Measurements from ENCODE around the gene ADM.

ADM gene

GRCh38 chr11:10322401-10322800 is 17.5 kb downstream of the ADM start:
- DNase-seq (ENCODE audit: low read depth) = no peak
- no peak overlapping the region for H3K4me3 ChIP-seq (ENCODE audit: low read depth, low read length)
- TF ChIP-seq CTCF (IDR thresholded peaks at IDR 0.05; ENCODE audit: low read depth, low read length) = no peak
- no peak for TF ChIP-seq MAX (IDR thresholded peaks at IDR 0.05; ENCODE audit: low read depth, low read length)
- no peak for TF ChIP-seq MYC (IDR thresholded peaks at IDR 0.05; ENCODE audit: low read depth, low read length)
- TF ChIP-seq POLR2A (IDR thresholded peaks at IDR 0.05; ENCODE audit: extremely low read depth, insufficient read length) = no peak

GRCh38 chr11:10322830-10323792 is 18.2 kb downstream of the ADM start:
- no peak for TF ChIP-seq MAX (IDR thresholded peaks at IDR 0.05; ENCODE audit: low read depth, low read length)
- 0 out of 2 replicates have a peak, but pooled peaks have one; percentile 15 for TF ChIP-seq MYC (IDR thresholded peaks at IDR 0.05; ENCODE audit: low read depth, low read length)
- no peak for TF ChIP-seq POLR2A (IDR thresholded peaks at IDR 0.05; ENCODE audit: extremely low read depth, insufficient read length)
- peak; percentile 23 for TF ChIP-seq CTCF (IDR thresholded peaks at IDR 0.05; ENCODE audit: low read depth, low read length)
- H3K4me3 ChIP-seq (ENCODE audit: low read depth, low read length) = no peak overlapping the region
- DNase-seq (ENCODE audit: low read depth) = peak; percentile 74

- TF ChIP-seq MAX (IDR thresholded peaks at IDR 0.05; ENCODE audit: low read depth, low read length) (no peak), MYC (IDR thresholded peaks at IDR 0.05; ENCODE audit: low read depth, low read length) (no peak), CTCF (IDR thresholded peaks at IDR 0.05; ENCODE audit: low read depth, low read length) (no peak)
- H3K4me3 ChIP-seq (ENCODE audit: low read depth, low read length) = no peak overlapping the region
- DNase-seq (ENCODE audit: low read depth) = no peak
These were observed 18.9 kb downstream of the ADM start for GRCh38 chr11:10323793-10324170.

GRCh38 chr11:10324474-10324873 is 19.6 kb downstream of the ADM start:
- DNase-seq (ENCODE audit: low read depth) = no peak
- no peak for TF ChIP-seq MYC (IDR thresholded peaks at IDR 0.05; ENCODE audit: low read depth, low read length)
- no peak overlapping the region for H3K4me3 ChIP-seq (ENCODE audit: low read depth, low read length)

GRCh38 chr11:10325277-10326011 is 20.6 kb downstream of the ADM start:
- no peak for DNase-seq (ENCODE audit: low read depth)
- no peak overlapping the region for H3K4me3 ChIP-seq (ENCODE audit: low read depth, low read length)
- TF ChIP-seq MYC (IDR thresholded peaks at IDR 0.05; ENCODE audit: low read depth, low read length) = no peak
- no peak for TF ChIP-seq MAX (IDR thresholded peaks at IDR 0.05; ENCODE audit: low read depth, low read length)
- TF ChIP-seq CTCF (IDR thresholded peaks at IDR 0.05; ENCODE audit: low read depth, low read length) = no peak
- no peak for TF ChIP-seq POLR2A (IDR thresholded peaks at IDR 0.05; ENCODE audit: extremely low read depth, insufficient read length)
